ENCODE measurements around the gene NFKBIA. TPM values are rescaled to one million over a fixed set of nuclear protein-coding genes. Genes with fewer than 3 reads are reported as not detected.

NFKBIA gene
- total and polyA plus RNA-seq, 8 donors, result 48.2 to 124 (median 63.8) TPM

DNA sequence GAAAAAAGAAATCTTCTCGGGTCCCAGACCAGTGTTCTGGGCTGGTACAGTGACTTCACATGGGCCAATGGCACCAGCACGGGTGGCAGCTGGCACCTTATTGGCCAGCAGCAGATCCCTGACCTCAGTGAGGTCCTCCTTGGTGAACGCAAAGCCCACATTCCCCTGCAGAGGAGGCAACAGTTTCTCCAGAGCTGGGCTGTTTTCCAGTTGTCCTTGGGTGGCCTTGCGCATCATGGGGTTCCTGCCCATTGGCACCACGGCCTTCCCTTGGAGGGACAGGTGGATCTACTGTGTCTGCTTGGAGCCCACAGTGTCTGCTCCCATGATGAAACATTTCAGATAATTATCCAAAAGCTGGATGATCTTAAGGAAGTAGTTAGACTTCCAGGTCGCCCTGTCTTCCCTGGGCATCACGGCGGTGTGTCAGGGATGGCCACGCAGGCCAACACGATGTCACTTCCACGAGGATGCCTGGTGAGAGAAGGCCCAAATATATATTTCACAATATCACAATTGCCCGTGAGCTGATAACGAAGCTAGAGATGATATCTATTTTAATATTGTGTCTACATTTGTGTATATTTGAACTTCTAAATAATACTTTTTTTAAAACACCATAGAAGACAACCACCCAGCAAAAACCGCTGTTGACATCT, 15.8 kb downstream of the NFKBIA start:
- Histone ChIP-seq H3K9me3 (no peaks in the 10 kb centered on the region), H3K27ac (no peak overlapping the region), H3K36me3 (no peaks in the 10 kb centered on the region), H3K4me3 (no peak overlapping the region), H3K4me1 (peaks cover 0 to 10% (median 4%) of the 10 kb centered on the region in 3 donors), H3K27me3 (no peaks in the 10 kb centered on the region)
- no peak for ATAC-seq
- intact Hi-C loops (cut with DNase I), result no loop called here
- 84 to 94% methylated on average over 14 of the region's 14 CpGs for whole genome bisulfite sequencing, 2 donors
- no peak for TF ChIP-seq CTCF (IDR thresholded peaks at IDR 0.05)
- no peak for FAIRE-seq
- DNase-seq, result no peak

DNA sequence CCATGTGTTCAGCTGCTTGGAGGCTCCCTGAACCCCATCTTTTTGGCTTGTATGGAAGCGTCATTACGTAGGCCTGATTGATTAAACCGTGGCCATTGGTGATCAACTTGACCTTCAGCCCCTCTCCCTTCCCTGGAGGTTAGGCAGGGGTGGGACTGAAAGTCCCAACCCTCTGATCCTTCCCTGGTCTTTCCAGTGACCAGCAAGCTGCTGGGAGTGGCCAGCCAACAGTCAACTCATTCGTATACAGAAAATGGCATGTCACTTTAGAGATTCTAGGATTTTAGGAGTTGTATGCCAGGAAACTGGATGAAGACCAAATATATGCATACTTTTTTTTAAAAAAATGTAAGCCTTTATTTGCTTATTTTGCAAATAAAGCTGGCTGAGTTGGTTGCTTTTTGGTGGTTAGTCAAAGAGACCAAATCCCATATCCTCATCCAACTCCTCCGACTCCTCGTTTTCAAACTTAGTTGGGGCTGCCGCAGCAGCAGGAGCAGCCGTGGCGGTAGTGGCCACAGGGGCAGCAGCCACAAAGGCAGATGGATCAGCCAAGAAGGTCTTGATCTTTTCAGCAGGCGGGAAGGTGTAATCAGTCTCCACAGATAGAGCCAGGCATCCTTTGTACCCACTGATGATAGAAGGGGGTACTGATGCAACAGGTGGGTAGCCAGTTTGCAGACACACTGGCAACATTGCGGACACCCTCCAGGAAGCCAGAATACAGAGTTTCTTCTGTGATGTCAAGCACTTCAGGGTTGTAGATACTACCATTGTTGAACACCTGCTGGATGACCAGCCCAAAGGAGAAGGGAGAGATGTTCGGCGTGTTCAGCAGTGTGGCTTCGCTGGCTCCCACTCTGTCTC, 16.6 kb downstream of the NFKBIA start:
- no peak for FAIRE-seq
- no peak for TF ChIP-seq CTCF (IDR thresholded peaks at IDR 0.05)
- H3K36me3 ChIP-seq, result no peaks in the 10 kb centered on the region
- WGBS, 2 donors, result 89 to 90% methylated on average over 14 of the region's 14 CpGs
- no peak overlapping the region for H3K27ac ChIP-seq
- H3K9me3 ChIP-seq, result no peaks in the 10 kb centered on the region
- ATAC-seq, result no peak
- intact Hi-C loops (cut with DNase I), result no loop called here
- no peak for DNase-seq
- H3K27me3 ChIP-seq, result no peaks in the 10 kb centered on the region
- peaks cover 0 to 10% (median 4%) of the 10 kb centered on the region in 3 donors for H3K4me1 ChIP-seq
- no peak overlapping the region for H3K4me3 ChIP-seq

DNA sequence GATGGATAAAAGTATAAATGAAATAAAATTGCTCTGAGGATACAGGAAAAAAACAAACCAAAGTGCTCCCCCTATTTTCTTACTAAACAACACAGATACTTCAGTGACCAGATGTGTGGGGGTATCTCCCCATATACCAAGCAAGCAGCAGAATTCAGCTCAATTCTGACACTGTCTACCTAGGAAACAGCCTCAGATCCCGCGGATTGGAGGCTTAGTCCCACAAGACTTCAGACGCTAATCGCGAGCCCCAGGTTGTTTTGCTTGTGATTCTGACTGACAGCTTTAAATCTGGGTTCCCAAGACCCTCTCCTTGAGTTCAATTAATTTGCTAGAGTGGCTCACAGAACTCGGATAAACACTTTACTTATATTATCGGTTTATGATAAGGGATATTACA, 17.3 kb downstream of the NFKBIA start:
- ATAC-seq (no peak), FAIRE-seq (no peak), DNase-seq (no peak)
- H3K9me3 ChIP-seq, result no peaks in the 10 kb centered on the region
- 84 to 85% methylated on average over 7 of the region's 7 CpGs for WGBS, 2 donors
- peaks cover 0 to 10% (median 4%) of the 10 kb centered on the region in 3 donors for H3K4me1 ChIP-seq
- no peaks in the 10 kb centered on the region for H3K27me3 ChIP-seq
- no peaks in the 10 kb centered on the region for H3K36me3 ChIP-seq
- H3K27ac ChIP-seq, result no peak overlapping the region
- H3K4me3 ChIP-seq, result no peak overlapping the region
- no peak for TF ChIP-seq CTCF (IDR thresholded peaks at IDR 0.05)
- intact Hi-C loops (cut with DNase I), result no loop called here

DNA sequence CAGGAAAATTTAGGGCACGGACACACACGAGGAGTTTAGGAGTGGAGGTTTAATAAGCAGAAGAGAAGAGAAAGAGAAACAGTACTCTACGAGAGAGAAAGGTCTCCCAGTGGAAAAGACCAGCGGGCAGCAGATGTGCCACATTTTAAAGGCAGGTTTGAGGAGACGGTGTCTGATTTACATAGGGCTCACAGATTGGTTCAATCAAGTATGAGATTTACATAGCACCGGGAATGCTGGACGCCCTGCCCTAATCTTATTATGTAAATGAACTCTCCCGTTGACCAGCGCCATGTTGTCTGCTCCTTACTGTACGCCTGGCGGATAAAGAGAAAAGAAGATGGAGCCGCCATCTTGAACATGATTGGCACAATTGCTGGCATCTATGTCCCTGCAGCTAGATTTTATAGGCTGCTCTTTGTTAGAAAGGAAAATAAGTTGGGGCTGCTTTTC, 17.9 kb downstream of the NFKBIA start:
- Histone ChIP-seq H3K9me3 (no peaks in the 10 kb centered on the region), H3K4me1 (peaks cover 0 to 10% (median 4%) of the 10 kb centered on the region in 3 donors), H3K27me3 (no peaks in the 10 kb centered on the region), H3K4me3 (no peak overlapping the region), H3K36me3 (no peaks in the 10 kb centered on the region), H3K27ac (no peak overlapping the region)
- no peak for ATAC-seq
- no peak for FAIRE-seq
- WGBS, 2 donors, result 88 to 90% methylated on average over 12 of the region's 12 CpGs
- no peak for TF ChIP-seq CTCF (IDR thresholded peaks at IDR 0.05)
- intact Hi-C loops (cut with DNase I), result no loop called here
- no peak for DNase-seq

Measured in pancreas (tissue), 10 donors.